K562 treated with DMSO at 1 percent for 4 hours (cell line): Measurements from ENCODE around the gene OR5D14. TPM values are rescaled to one million over a fixed set of nuclear protein-coding genes. Genes with fewer than 3 reads are reported as not detected.

Source experiments
- total RNA-seq: library from RNA; unstranded; fragments of 300-600 nt; gene quantifications from 2 replicates; pipeline ENCODE4 v1.2.3, GENCODE V29; 2022; ENCODE audit not compliant: insufficient read depth

Gene OR5D14
- total RNA-seq = not detected in 2 replicates

GRCh38 chr11:55795256-55795655 lies at the start of gene OR5D14:
OR5D14 (plus strand) TSS chr11:55795556; CDS start chr11:55795556, 0 bp downstream.

GRCh38 chr11:55773138-55773537 lies 22.2 kb upstream of the OR5D14 start, which contains the start of gene OR5D13:
OR5D13 (plus strand) TSS chr11:55773438; CDS start chr11:55773438, 0 bp downstream.

GRCh38 chr11:55811067-55811466 lies 15.7 kb downstream of the OR5D14 start, which contains the start of gene OR5L1:
OR5L1 (plus strand) TSS chr11:55811367; CDS start chr11:55811467, 100 bp downstream.

GRCh38 chr11:55819330-55819729 lies 24.0 kb downstream of the OR5D14 start, which contains the start of gene OR5D18:
OR5D18 (plus strand) TSS chr11:55819630; CDS start chr11:55819630, 0 bp downstream.

GRCh38 chr11:55826919-55827318 lies 31.6 kb downstream of the OR5D14 start, which contains the start of gene OR5L2:
OR5L2 (plus strand) TSS chr11:55827219; CDS start chr11:55827219, 0 bp downstream.

GRCh38 chr11:55838452-55838851 lies 43.1 kb downstream of the OR5D14 start, which contains the start of gene OR5D16:
OR5D16 (plus strand) TSS chr11:55838752; CDS start chr11:55838752, 0 bp downstream.

Other genes with a start within 250 kb of the OR5D14 start
- not detected in 2 replicates for gene OR4C15, start 241.1 kb upstream of the OR5D14 start, total RNA-seq
- not detected in 2 replicates for gene OR4C16, start 223.4 kb upstream of the OR5D14 start, total RNA-seq
- not detected in 2 replicates for gene OR4C11, start 187.9 kb upstream of the OR5D14 start, total RNA-seq
- gene OR4P4, start 160.4 kb upstream of the OR5D14 start, total RNA-seq = not detected in 2 replicates
- gene OR4S2, start 147.2 kb upstream of the OR5D14 start, total RNA-seq = not detected in 2 replicates
- gene OR4C6, start 133.4 kb upstream of the OR5D14 start, total RNA-seq = not detected in 2 replicates
- gene OR5D13, start 22.1 kb upstream of the OR5D14 start, total RNA-seq = not detected in 2 replicates
- gene OR5L1, start 15.8 kb downstream of the OR5D14 start, total RNA-seq = not detected in 2 replicates
- not detected in 2 replicates for gene OR5D18, start 24.1 kb downstream of the OR5D14 start, total RNA-seq
- gene OR5L2, start 31.7 kb downstream of the OR5D14 start, total RNA-seq = not detected in 2 replicates
- gene OR5D16, start 43.2 kb downstream of the OR5D14 start, total RNA-seq = not detected in 2 replicates
- not detected in 2 replicates for gene TRIM51, start 87.7 kb downstream of the OR5D14 start, total RNA-seq
- not detected in 2 replicates for gene OR5W2, start 119.0 kb downstream of the OR5D14 start, total RNA-seq
- gene OR5I1, start 140.8 kb downstream of the OR5D14 start, total RNA-seq = not detected in 2 replicates
- not detected in 2 replicates for gene OR10AG1, start 174.4 kb downstream of the OR5D14 start, total RNA-seq
- gene OR5F1, start 199.1 kb downstream of the OR5D14 start, total RNA-seq = not detected in 2 replicates
- not detected in 2 replicates for gene OR5AS1, start 232.1 kb downstream of the OR5D14 start, total RNA-seq